Adrenal gland (tissue), 12 donors: Measurements from ENCODE around the gene ANKRD44. TPM values are rescaled to one million over a fixed set of nuclear protein-coding genes. Genes with fewer than 3 reads are reported as not detected.

Experiments
- DNase-seq, 7 donors: peaks; one replicate each; pipeline ENCODE4 v3.0.0-alpha.2; 2019 to 2020
- H3K27ac ChIP-seq, 5 donors: fragments of 200-600 bp; sonication (generic) in 4 of 5; 1 replicate in 3 of 5; 2 replicates in 2 of 5; pipeline versions ENCODE4 v1.5.1 to v1.8.0; 2016 to 2020; ENCODE audit warnings: mild to moderate bottlenecking in 1 of 5
- H3K27me3 ChIP-seq: fragments of 200-600 bp; 2 replicates; pipeline ENCODE4 v1.8.0; 2021
- H3K36me3 ChIP-seq, 2 donors: fragments of 200-600 bp; replicated peaks in 1 of 2; 1 replicate in 1 of 2; 2 replicates in 1 of 2; pipeline versions ENCODE4 v1.5.1 to v1.8.0; 2018 to 2022
- H3K4me1 ChIP-seq, 2 donors: fragments of 200-600 bp; replicated peaks in 1 of 2; 1 replicate in 1 of 2; 2 replicates in 1 of 2; pipeline versions ENCODE4 v1.5.1 to v1.8.0; 2018 to 2021
- H3K4me3 ChIP-seq, 4 donors: fragments of 200-600 bp; sonication (generic) in 3 of 4; one replicate each; pipeline ENCODE4 v1.5.1; 2016 to 2018
- H3K9me3 ChIP-seq, 3 donors: fragments of 200-600 bp; sonication (generic) in 1 of 3; replicated peaks in 1 of 3; 1 replicate in 2 of 3; 2 replicates in 1 of 3; pipeline versions ENCODE4 v1.5.1 to v1.8.0; 2016 to 2021
- CTCF ChIP-seq, 6 experiments: fragments of 450-650 bp in 4 of 6; fragments of 200-600 bp in 2 of 6; sonication (generic) in 1 of 6; IDR thresholded peaks; 1 replicate in 5 of 6; 2 replicates in 1 of 6; pipeline versions ENCODE4 v1.5.1 to v1.8.0; 2016 to 2021; ENCODE audit warnings: antibody characterized with exemption in 6 of 6, mild to moderate bottlenecking in 2 of 6, moderate library complexity in 1 of 6
- POLR2A ChIP-seq, 2 donors: fragments of 450-650 bp; IDR thresholded peaks; one replicate each; pipeline ENCODE4 v1.6.1; 2017; ENCODE audit warnings: antibody characterized with exemption in 2 of 2, mild to moderate bottlenecking in 2 of 2, moderate library complexity in 1 of 2
- WGBS, 4 donors: extraction: QIAGEN DNeasy Blood & Tissue Kit in 2 of 4; methylation state at CpG; one replicate each; pipeline versions ENCODE4 v1.1.5 to v1.1.7; 2013 to 2017; 5-methylcytosine and 5-hydroxymethylcytosine counted together
- intact Hi-C, 2 donors: fragments of 100-400 bp; cut with DNase I; formaldehyde crosslinking; loops; one replicate each; pipeline versions ENCODE4 v1.14.1 to v1.15.0; 2022 to 2023
- polyA plus RNA-seq, 3 donors: library from polyadenylated mRNA; stranded (reverse); fragments of 200-250 nt in 2 of 3; fragments of 350-450 nt in 1 of 3; fragmentation: Illumina TruSeq in 1 of 3; extraction: RNeasy Lipid Tissue Mini Kit (QIAGEN cat#74804) in 1 of 3; gene quantifications; one replicate each; pipeline ENCODE4 v1.2.3, GENCODE V29; 2013 to 2014
- total RNA-seq, 9 donors: library from RNA; depleted of rRNA in 4 of 9; stranded (reverse); fragments of >200 nt in 4 of 9; fragments of 120-200 nt in 1 of 9; fragmentation: NEBNext Ultra II Directional in 1 of 9; extraction: Animal tissue kit (Norgen Biotek cat#: 25700) in 1 of 9; gene quantifications; one replicate each; pipeline versions ENCODE4 v1.1.0 to v1.2.4, GENCODE V29; 2013 to 2023
- donor health status: healthy with polysubstance abuse.
- donor health status: Bipolar disorder and iron deficiency.
- donor health status: DM: yes; HTN: yes; CAD: no.
- donor health status: DM: no; HTN: no; CAD: no.
- donor health status: DM: no; HTN: no; CAD: no.
- donor health status: DM: yes; HTN: yes; CAD: no.

Gene ANKRD44
- total and polyA plus RNA-seq, 12 donors, result 3.8 to 40.2 (median 21.3) TPM

- WGBS, 4 donors, result 77 to 88% (median 84%) methylated on average over 13 of the region's 13 CpGs
- Histone ChIP-seq H3K27ac (no peak overlapping the region), H3K9me3 (no peaks in the 10 kb centered on the region), H3K36me3 (no peaks in the 10 kb centered on the region), H3K27me3 (no peaks in the 10 kb centered on the region), H3K4me1 (peaks cover 0 to 24% of the 10 kb centered on the region in 2 donors), H3K4me3 (no peak overlapping the region)
- intact Hi-C loops, result no loop called here
- no peak for DNase-seq
- no peak for TF ChIP-seq POLR2A (IDR thresholded peaks at IDR 0.05)
- TF ChIP-seq CTCF (IDR thresholded peaks at IDR 0.05), result no peak
Measured at GRCh38 chr2:197280015-197280702, 30.4 kb downstream of the ANKRD44 start.

- WGBS, 4 donors, result 74 to 79% (median 76%) methylated on average over 12 of the region's 12 CpGs
- no peaks in the 10 kb centered on the region for H3K27me3 ChIP-seq
- no peak for TF ChIP-seq CTCF (IDR thresholded peaks at IDR 0.05)
- no peak for TF ChIP-seq POLR2A (IDR thresholded peaks at IDR 0.05)
- DNase-seq, result no peak
- H3K36me3 ChIP-seq, result no peaks in the 10 kb centered on the region
- peaks cover 0 to 30% of the 10 kb centered on the region in 2 donors for H3K4me1 ChIP-seq
- no peak overlapping the region for H3K27ac ChIP-seq
- H3K9me3 ChIP-seq, result no peaks in the 10 kb centered on the region
- intact Hi-C loops, result no loop called here
- no peak overlapping the region for H3K4me3 ChIP-seq
Measured at GRCh38 chr2:197278799-197279763, 31.5 kb downstream of the ANKRD44 start.

- intact Hi-C loops, result no loop called here
- no peak overlapping the region for H3K4me3 ChIP-seq
- no peaks in the 10 kb centered on the region for H3K36me3 ChIP-seq
- H3K4me1 ChIP-seq, result peaks cover 5 to 43% of the 10 kb centered on the region in 2 donors
- DNase-seq, result no peak
- H3K27me3 ChIP-seq, result no peaks in the 10 kb centered on the region
- no peak for TF ChIP-seq CTCF (IDR thresholded peaks at IDR 0.05)
- TF ChIP-seq POLR2A (IDR thresholded peaks at IDR 0.05), result no peak
- no peaks in the 10 kb centered on the region for H3K9me3 ChIP-seq
- no peak overlapping the region for H3K27ac ChIP-seq
- 67 to 80% (median 70%) methylated on average over 5 of the region's 5 CpGs for WGBS, 4 donors
Measured at GRCh38 chr2:197277794-197278193, 32.8 kb downstream of the ANKRD44 start.

GRCh38 chr2:197276156-197276555 is 34.4 kb downstream of the ANKRD44 start:
- H3K27ac ChIP-seq, result no peak overlapping the region
- no peak overlapping the region for H3K4me3 ChIP-seq
- no peaks in the 10 kb centered on the region for H3K27me3 ChIP-seq
- no peaks in the 10 kb centered on the region for H3K9me3 ChIP-seq
- TF ChIP-seq POLR2A (IDR thresholded peaks at IDR 0.05), result no peak
- TF ChIP-seq CTCF (IDR thresholded peaks at IDR 0.05), result no peak
- intact Hi-C loops, result no loop called here
- H3K4me1 ChIP-seq, result peaks cover 5 to 39% of the 10 kb centered on the region in 2 donors
- DNase-seq, result no peak
- 95 to 100% (median 96%) methylated on average over 2 of the region's 2 CpGs for WGBS, 4 donors
- H3K36me3 ChIP-seq, result no peaks in the 10 kb centered on the region
